ENCODE data around the gene CCDC171.

The CCDC171 gene

GRCh38 chr9:15889555-15889954 is 336.7 kb downstream of the CCDC171 start:
- no peak for DNase-seq

GRCh38 chr9:15901572-15901971 is 348.7 kb downstream of the CCDC171 start:
- DNase-seq: no peak

- DNase-seq: no peak
Observed at GRCh38 chr9:15909297-15909696, 356.5 kb downstream of the CCDC171 start.

DNA sequence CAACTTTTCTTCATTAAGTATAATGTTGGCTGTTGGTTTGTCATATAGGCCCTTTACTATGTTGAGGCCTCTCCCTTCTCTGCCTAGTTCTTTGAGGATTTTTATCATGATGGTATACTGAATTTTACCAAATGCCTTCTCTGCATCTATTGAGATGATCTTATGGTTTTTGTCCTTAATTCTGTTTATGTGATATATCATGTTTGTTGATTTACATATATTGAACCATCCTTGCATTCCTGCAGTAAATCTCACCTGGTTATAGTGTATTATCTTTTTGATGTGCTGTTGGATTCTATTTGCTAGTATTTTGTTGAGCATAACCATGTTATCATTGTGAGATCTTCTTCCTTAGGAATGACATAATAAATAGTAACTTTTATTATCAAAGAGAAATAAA is 362.9 kb downstream of the CCDC171 start:
- no peak for DNase-seq

- no peak for DNase-seq
Observed at GRCh38 chr9:15927161-15927560, 374.3 kb downstream of the CCDC171 start.

DNA sequence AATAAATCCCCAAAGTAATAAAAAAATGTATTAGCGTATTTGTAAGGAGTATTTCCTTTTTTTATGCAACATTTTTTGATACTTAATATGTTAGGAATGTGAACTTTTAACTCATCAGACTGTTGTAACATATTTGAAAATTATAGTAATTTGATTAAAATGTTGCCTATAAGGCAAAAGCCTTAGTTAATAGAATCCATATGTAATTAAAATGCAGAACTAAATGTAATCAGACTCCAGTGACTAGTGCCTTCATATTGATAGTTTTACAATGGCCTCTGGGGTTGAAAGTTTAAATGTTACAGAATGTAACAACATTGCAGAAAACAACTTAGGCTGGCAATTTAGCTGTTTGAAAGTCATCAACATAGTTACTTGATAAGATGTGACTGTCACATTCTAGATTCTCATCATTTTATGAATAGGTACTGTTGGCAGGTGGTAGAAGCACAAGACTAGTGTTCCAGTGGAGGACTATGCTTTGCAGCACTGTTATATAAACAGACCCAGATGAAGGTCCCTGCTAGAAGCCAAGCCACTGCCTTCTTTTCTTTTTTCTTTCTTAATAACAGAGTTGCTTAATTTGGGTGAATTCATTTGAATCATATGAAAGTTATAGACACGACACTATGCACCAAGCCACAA is 382.9 kb downstream of the CCDC171 start:
- no peak for DNase-seq

DNA sequence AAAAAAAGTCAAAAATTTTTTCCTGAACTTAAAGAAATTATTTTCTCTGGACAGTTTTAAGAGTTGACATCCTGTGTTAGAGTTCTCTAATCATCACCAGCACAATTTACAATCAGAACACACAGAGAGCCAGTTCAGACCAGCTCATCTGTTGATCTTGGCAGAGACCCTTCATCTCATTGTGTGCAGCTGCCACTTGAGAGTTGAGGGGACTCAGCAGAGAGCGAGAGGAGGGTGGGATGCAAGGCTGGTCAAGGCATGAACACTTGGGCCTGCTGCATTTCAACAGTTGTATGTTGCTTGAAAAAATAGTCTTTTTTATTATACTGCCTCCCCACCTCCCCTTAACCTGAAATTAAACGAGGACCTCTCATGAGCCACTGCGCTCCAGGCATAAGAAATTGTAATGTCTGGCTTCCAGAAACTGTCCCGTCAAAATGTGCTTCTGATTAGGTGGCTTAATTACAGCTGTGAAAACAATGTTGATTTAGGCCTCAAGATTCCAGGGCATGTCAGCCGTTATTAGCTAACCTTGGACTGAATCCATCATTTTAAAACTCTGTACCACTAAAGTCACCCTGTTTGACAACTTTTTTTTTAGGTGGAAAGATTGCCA is 383.6 kb downstream of the CCDC171 start:
- DNase-seq: no peak

GRCh38 chr9:15942831-15943424 is 390.1 kb downstream of the CCDC171 start:
- no peak for DNase-seq

DNA sequence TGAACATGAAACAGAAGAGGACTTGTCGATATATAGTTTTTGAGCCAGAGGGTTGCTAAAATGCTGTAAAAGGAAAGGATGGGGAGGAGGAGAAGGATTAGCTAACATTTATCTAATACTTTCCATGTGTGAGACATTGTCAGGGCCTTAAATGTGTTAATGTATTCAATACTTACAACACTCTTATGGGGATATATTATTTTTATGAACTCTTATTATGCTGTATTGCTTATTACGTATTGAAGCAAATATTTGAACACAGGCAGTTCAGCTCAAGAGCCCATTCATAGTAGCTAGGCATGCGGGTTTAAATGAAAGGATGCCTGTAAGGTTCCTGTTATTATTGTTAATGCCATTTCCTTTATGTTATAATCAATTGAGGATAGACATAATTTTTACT is 391.5 kb downstream of the CCDC171 start:
- DNase-seq: no peak

DNA sequence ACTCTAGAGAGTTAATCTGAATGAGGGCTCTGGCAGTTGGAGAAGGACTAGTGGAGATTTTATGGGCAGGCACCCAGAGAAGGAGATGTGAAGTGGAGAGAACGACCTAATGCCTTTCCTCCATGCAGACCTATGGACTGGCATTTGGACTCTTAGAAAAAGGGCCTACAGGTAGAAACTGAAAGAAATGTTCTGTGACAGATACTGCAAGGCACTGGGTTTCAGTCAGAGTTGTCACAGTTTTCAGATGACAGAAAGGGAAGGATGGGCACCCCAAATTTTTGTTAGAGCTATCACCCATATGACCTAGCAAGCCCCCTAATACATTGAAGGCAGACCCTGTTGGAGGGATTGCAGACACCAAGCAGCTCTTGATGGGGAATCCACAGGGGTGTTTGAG is 406.8 kb downstream of the CCDC171 start:
- DNase-seq: no peak

DNA sequence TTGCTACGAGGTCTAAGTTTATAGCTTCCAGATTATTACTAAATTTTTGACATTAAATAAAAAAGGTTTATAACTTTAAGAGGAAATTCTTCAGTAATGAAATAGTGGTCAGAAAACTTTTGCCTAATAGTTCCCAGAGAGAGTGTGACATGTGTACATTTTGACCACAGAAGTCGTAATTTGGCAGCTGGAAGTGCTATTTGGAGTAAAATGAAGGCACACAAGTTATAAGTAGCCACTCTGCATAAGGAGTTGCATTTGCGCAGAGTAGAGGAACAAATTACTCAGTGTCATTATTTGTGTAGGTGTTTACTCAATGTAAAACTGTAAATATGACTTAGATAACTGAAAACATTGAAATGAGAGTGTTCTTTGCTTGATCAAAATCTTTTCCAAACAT is 408.4 kb downstream of the CCDC171 start:
- DNase-seq: no peak

DNA sequence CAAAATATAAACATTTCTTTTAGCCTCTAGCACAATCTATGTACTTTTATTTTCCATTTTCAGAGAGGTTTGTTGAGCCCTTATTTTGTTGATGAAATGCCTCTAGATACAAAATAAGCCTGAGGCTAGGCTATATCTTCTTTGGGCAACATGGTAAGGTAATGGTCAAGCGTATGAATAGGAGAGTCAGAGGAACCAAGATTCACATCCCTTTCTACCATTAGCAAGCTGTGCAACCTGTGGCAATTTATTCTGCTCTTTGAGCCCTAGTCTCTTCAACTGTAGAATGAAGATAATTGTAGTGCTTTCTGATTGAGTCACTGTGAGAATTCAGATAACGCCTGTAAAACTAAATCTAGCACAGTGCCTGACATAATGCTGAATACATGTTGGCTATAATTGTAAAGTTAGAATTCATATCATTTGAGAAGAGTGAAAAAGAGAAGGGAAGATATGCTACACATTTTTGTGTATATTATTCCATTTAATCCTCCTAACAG is 412.5 kb downstream of the CCDC171 start:
- no peak for DNase-seq

- DNase-seq: no peak
Observed at GRCh38 chr9:15966471-15966870, 413.6 kb downstream of the CCDC171 start.

DNA sequence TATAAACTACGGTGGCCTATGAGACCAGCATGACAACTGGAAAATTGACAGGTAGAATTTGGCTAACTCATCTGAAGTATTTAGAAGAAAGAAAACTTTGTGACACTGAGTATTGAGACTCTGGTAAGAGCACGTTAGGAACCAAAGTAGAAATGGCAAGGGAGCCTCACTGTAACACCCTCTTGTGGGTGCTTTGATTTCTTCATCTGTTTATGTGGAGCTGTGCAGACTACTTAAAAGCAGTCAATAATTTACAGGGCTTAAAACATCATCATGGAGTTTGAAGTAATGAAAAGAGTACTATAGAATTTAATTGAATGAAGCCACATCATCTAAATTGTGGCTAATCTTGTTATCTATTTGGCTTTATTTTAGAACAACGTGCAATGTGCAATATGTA is 414.2 kb downstream of the CCDC171 start:
- no peak for DNase-seq

DNA sequence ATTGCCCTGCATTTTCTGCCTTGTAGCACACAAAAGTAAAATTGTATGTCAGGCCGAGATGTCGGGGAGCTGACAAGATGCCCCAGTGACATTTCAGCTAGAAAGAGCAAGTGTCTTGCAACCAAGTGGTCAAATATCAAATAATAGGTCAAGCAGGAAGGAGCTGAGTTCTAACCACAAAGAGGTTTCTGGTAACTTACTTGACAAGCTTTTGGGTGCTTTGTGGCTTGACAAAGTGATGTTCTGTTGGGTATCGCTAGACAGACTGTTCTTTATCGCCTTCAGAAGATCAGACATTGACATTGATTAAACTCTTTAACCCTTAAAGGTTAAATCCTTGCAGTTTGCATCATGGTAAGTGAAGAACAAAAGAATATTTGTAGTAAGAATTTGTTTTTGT is 419.9 kb downstream of the CCDC171 start:
- DNase-seq: no peak

GRCh38 chr9:15975101-15975778 is 422.4 kb downstream of the CCDC171 start:
- DNase-seq: no peak

DNA sequence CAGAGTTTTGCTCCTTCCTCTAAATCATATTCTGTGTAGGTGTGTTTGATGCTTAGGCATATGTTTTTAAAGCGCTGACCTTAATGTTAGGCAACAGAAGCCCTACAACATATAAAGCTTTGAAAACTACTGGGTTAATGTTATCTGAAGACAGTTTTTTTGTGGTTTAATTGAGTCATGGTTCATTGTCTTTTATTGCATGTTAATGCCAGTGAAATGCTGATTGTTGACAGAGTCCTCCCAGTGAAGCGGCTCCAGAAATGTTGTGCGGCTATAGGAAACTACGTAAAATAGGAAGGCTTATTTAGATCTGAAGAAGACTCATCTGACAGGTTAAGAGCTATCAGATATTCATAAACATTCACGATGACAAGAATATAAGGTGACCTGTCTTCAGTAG is 424.6 kb downstream of the CCDC171 start:
- DNase-seq: no peak

DNA sequence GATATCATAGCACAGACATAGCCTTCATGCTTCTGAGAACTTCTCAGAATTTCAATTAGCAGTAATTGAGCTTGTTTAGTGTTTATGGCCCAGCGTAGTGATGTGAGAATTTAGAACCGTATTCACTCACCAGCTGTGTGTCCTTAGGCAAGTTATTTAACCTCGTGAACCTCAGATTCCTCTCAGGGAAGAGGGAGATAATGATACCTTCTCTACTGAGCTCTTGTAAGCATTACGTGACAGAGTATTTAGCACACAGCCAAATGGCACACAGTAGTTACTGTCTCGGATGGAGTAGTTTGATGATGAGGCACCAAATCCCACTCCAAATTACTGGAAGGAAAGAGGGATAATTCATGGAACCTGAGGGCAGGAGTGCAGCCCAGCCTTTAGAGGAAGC is 429.3 kb downstream of the CCDC171 start:
- DNase-seq: no peak

DNA sequence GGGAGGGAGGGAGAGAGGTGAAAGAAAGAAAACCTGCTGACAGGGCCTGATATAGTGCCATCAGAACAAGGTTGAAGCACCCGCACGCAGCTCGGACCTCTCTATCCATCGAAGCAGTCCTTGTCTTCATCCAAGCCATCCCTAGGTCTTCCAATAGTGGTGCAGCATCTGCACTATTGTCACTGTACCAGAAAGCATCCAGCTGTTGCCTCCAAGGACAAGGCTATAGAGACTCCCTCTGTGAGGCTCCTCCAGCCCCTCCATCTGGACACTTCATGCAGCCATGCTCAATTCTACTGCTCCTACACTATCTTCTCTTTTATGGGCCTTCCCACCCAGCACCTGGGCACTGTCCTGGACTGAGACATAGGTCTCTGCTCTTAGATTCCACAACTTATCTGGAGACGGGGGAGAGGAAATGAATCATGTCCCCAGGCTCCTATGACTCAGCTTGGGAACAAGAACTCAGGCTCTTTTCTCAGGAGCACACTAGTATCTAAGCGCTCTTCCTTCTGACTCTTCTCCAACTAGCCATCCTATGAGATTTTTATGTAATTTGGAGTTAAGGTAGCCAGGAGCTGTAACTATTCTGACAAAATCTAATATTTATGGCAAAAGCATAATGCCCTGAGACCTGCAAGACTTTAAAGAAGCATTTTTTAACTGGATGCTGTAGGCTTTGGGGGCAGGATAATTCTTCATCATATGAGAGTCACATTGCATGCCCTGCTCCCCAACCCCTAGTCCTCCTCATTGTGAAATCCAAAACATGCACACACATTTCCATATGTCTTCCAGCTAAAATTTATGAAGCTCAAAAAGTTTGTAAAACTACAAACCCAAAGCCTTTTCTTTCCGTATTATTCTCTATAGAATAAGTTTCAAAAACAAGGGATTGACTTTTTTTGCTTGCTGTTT is 446.8 kb downstream of the CCDC171 start:
- DNase-seq: peak in 1 of 2 experiments; percentile 10

DNA sequence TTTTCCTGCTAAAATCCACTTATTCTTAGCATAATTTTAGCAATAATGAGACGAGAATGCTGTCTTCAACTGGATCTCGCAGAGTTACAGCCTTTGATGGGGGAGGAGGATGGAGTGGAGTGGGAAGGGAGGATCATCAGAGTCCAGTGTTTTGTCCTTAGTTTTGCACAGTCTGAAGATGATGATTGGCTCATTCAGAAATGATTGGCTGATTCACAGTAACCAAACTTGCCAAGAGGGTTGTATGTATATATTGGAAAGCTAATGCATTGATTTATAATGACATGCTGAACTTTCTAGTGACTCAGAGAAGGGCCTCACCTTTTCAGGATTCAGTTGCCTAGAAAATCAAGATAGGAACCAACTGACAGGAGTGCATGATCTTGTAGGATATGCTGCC is 448.0 kb downstream of the CCDC171 start:
- no peak for DNase-seq

GRCh38 chr9:16001856-16002255 is 449.0 kb downstream of the CCDC171 start:
- DNase-seq: no peak

GRCh38 chr9:16002816-16003215 is 450.0 kb downstream of the CCDC171 start:
- no peak for DNase-seq

DNA sequence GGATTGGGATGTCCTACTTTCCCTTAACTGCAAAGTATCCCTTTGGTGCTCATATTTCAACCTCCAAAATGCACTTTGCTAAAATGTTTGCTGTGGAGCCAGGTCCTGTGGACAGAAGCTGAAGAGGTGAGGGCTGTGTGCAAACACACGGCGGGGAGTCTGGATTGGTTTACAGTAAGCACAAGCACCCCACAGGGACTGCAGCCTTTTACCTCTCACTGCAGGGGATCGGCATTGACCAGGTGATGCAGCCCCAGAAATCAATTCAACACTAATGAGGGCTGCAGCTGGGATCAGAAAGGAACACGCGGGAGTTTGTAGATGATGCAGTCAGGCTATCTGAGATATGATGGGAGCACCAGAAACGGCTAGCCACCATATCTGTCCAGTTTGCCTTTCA is 450.9 kb downstream of the CCDC171 start:
- no peak for DNase-seq
